HepG2 (cell line): ENCODE data around the gene KANSL1. TPM values are rescaled to one million over a fixed set of nuclear protein-coding genes. Genes with fewer than 3 reads are reported as not detected.

Experiments used
- ATRX ChIP-seq: sonication (generic); formaldehyde crosslinking; IDR thresholded peaks from 2 replicates; pipeline ENCODE4 v1.4.0; 2020; ENCODE audit warnings: missing genetic modification reagents, borderline replicate concordance
- BHLHE40 ChIP-seq: IDR thresholded peaks from 2 replicates; pipeline ENCODE4 v1.6.1; 2011; ENCODE audit warnings: low read length, improper control_type of control experiment
- ELF4 ChIP-seq: sonication (generic); formaldehyde crosslinking; IDR thresholded peaks from 2 replicates; pipeline ENCODE4 v1.5.0; 2020; ENCODE audit warnings: missing genetic modification reagents, mild to moderate bottlenecking, moderate library complexity, borderline replicate concordance
- FLYWCH1 ChIP-seq: sonication (generic); formaldehyde crosslinking; IDR thresholded peaks from 2 replicates; pipeline ENCODE4 v1.8.1; 2023; ENCODE audit warnings: mild to moderate bottlenecking, missing genetic modification reagents
- GABPA ChIP-seq, 2 experiments: IDR thresholded peaks; 2 replicates each; pipeline ENCODE4 v1.6.1; 2011 to 2016; ENCODE audit warnings: low read depth in 2 of 2, low read length in 1 of 2, missing biosample characterization in 1 of 2, missing genetic modification characterization in 1 of 2
- GLI4 ChIP-seq: sonication (generic); formaldehyde crosslinking; IDR thresholded peaks from 2 replicates; pipeline ENCODE4 v1.5.1; 2020; ENCODE audit warnings: missing genetic modification reagents, mild to moderate bottlenecking, moderate library complexity, borderline replicate concordance
- KLF12 ChIP-seq: sonication (generic); formaldehyde crosslinking; IDR thresholded peaks from 2 replicates; pipeline ENCODE4 v1.4.0; 2020; ENCODE audit warnings: missing genetic modification reagents, borderline replicate concordance
- KLF15 ChIP-seq: sonication (generic); formaldehyde crosslinking; IDR thresholded peaks from 2 replicates; pipeline ENCODE4 v1.8.1; 2023; ENCODE audit warnings: borderline replicate concordance, mild to moderate bottlenecking, inconsistent platforms, missing genetic modification reagents, mixed read lengths
- MED13 ChIP-seq: sonication (generic); formaldehyde crosslinking; IDR thresholded peaks from 2 replicates; pipeline ENCODE4 v1.5.0; 2020; ENCODE audit warnings: missing genetic modification reagents
- MYPOP ChIP-seq: sonication (generic); formaldehyde crosslinking; IDR thresholded peaks from 2 replicates; pipeline ENCODE4 v1.8.1; 2023; ENCODE audit warnings: mild to moderate bottlenecking, moderate library complexity, missing genetic modification reagents
- NR2F1 ChIP-seq, 2 experiments: fragments of 450-650 bp in 1 of 2; formaldehyde crosslinking in 1 of 2; IDR thresholded peaks; 2 replicates each; pipeline versions ENCODE4 v1.5.0 to v1.6.1; 2016 to 2020; ENCODE audit warnings: mild to moderate bottlenecking in 1 of 2, missing compliant biosample characterization in 1 of 2, missing genetic modification reagents in 1 of 2, moderate library complexity in 1 of 2
- POGK ChIP-seq: sonication (generic); formaldehyde crosslinking; conservative IDR thresholded peaks from 2 replicates; pipeline ENCODE4 v1.8.0; 2022; ENCODE audit warnings: mild to moderate bottlenecking, moderate library complexity, missing genetic modification reagents
- POLR2AphosphoS5 ChIP-seq: IDR thresholded peaks from 2 replicates; pipeline ENCODE4 v1.6.1; 2012; ENCODE audit warnings: low read depth, low read length
- PRPF4 ChIP-seq: fragments of 200-400 bp; formaldehyde crosslinking; IDR thresholded peaks from 2 replicates; pipeline ENCODE4 v1.6.1; 2016; ENCODE audit warnings: low read length, low read depth; ENCODE audit not compliant: poor library complexity, severe bottlenecking
- RBFOX2 ChIP-seq: fragments of 200-400 bp; formaldehyde crosslinking; IDR thresholded peaks from 2 replicates; pipeline ENCODE4 v1.6.1; 2017; ENCODE audit warnings: low read depth, mild to moderate bottlenecking, low read length
- SALL2 ChIP-seq: sonication (generic); formaldehyde crosslinking; IDR thresholded peaks from 2 replicates; pipeline ENCODE4 v1.8.1; 2023; ENCODE audit warnings: mild to moderate bottlenecking, missing genetic modification reagents, inconsistent platforms
- SRY ChIP-seq: sonication (generic); formaldehyde crosslinking; IDR thresholded peaks from 2 replicates; pipeline ENCODE4 v1.8.0; 2022; ENCODE audit warnings: mild to moderate bottlenecking, missing genetic modification reagents
- TARDBP ChIP-seq: sonication (generic); formaldehyde crosslinking; IDR thresholded peaks from 2 replicates; pipeline ENCODE4 v1.8.0; 2022; ENCODE audit warnings: mild to moderate bottlenecking, missing genetic modification reagents
- ZFP36 ChIP-seq: fragments of 150-350 bp; IDR thresholded peaks from 2 replicates; pipeline ENCODE4 v1.6.1; 2018; ENCODE audit warnings: borderline replicate concordance, low read length, low read depth; ENCODE audit not compliant: partially characterized antibody
- ZMYM3 ChIP-seq: sonication (generic); formaldehyde crosslinking; IDR thresholded peaks from 2 replicates; pipeline ENCODE4 v1.5.1; 2020; ENCODE audit warnings: mild to moderate bottlenecking, missing genetic modification reagents
- ZNF124 ChIP-seq: sonication (generic); formaldehyde crosslinking; IDR thresholded peaks from 2 replicates; pipeline ENCODE4 v1.4.0; 2020; ENCODE audit warnings: missing genetic modification reagents
- ZNF160 ChIP-seq: sonication (generic); formaldehyde crosslinking; IDR thresholded peaks from 2 replicates; pipeline ENCODE4 v1.8.0; 2022; ENCODE audit warnings: mild to moderate bottlenecking, inconsistent platforms, missing genetic modification reagents
- ZNF253 ChIP-seq: sonication (generic); formaldehyde crosslinking; IDR thresholded peaks from 2 replicates; pipeline ENCODE4 v1.8.0; 2022; ENCODE audit warnings: mild to moderate bottlenecking, missing genetic modification reagents, borderline replicate concordance
- ZNF589 ChIP-seq: sonication (generic); formaldehyde crosslinking; conservative IDR thresholded peaks from 2 replicates; pipeline ENCODE4 v1.8.0; 2022; ENCODE audit warnings: mild to moderate bottlenecking, moderate library complexity, missing genetic modification reagents
- ZNF724P ChIP-seq: sonication (generic); formaldehyde crosslinking; IDR thresholded peaks from 2 replicates; pipeline ENCODE4 v1.8.0; 2022; ENCODE audit warnings: missing genetic modification reagents, borderline replicate concordance
- ZNF782 ChIP-seq: sonication (generic); formaldehyde crosslinking; IDR thresholded peaks from 2 replicates; pipeline ENCODE4 v1.4.0; 2020; ENCODE audit warnings: missing genetic modification reagents, mild to moderate bottlenecking, borderline replicate concordance
- ZNF788 ChIP-seq: sonication (generic); formaldehyde crosslinking; IDR thresholded peaks from 2 replicates; pipeline ENCODE4 v1.5.0; 2020; ENCODE audit warnings: mild to moderate bottlenecking, missing genetic modification reagents, borderline replicate concordance
- ZNF879 ChIP-seq: sonication (generic); formaldehyde crosslinking; IDR thresholded peaks from 2 replicates; pipeline ENCODE4 v1.8.1; 2023; ENCODE audit warnings: missing genetic modification reagents
- polyA plus RNA-seq, 8 experiments: library from polyadenylated mRNA; depleted of rRNA in 3 of 8; stranded (reverse) in 7 of 8; unstranded in 1 of 8; fragments of >200 nt; fragmentation: Illumina TruSeq in 4 of 8; extraction: Trizol in 4 of 8; gene quantifications; 2 replicates each; pipeline versions ENCODE4 v1.2.1 to v1.2.3, GENCODE V29; 2011 to 2016; ENCODE audit warnings: low read depth in 4 of 8, missing spikeins in 1 of 8, mixed read lengths in 1 of 8; ENCODE audit not compliant: insufficient read depth in 1 of 8
- total RNA-seq, 5 experiments: library from RNA; depleted of rRNA; stranded (reverse); fragments of >200 nt; fragmentation: Illumina TruSeq; extraction: Trizol; gene quantifications; 2 replicates each; pipeline ENCODE4 v1.2.3, GENCODE V29; 2016; ENCODE audit warnings: low read depth in 1 of 5

The KANSL1 gene
- total and polyA plus RNA-seq, 2 of the 13 experiments (the other 11 are each of a cell fraction or from before 2014, with no cell fraction given): 24.0 to 59.6 TPM

- TF ChIP-seq POGK (CRISPR knock-in tag) (no peak), KLF15 (CRISPR knock-in tag) (no peak), ZMYM3 (CRISPR knock-in tag) (0 out of 2 replicates have a peak, but pooled peaks have one; percentile 10), ZNF879 (CRISPR knock-in tag) (no peak), POLR2AphosphoS5 (no peak), GABPA (IDR thresholded peaks at IDR 0.05; ENCODE audit: low read depth, low read length) (no peak), GABPA (CRISPR knock-in tag; IDR thresholded peaks at IDR 0.05; ENCODE audit: low read depth) (no peak), RBFOX2 (no peak), ZNF724P (CRISPR knock-in tag) (no peak), SALL2 (no peak), ZNF160 (CRISPR knock-in tag) (no peak), SRY (CRISPR knock-in tag) (peak; percentile 43; the same call in 1 of the 2 replicates), FLYWCH1 (CRISPR knock-in tag) (no peak), TARDBP (CRISPR knock-in tag) (no peak), BHLHE40 (no peak), PRPF4 (no peak), KLF12 (CRISPR knock-in tag) (no peak), ZFP36 (no peak), ZNF788 (CRISPR knock-in tag) (no peak), GLI4 (CRISPR knock-in tag) (0 out of 2 replicates have a peak, but pooled peaks have one; percentile 10), NR2F1 (CRISPR knock-in tag; IDR thresholded peaks at IDR 0.05) (no peak), ELF4 (no peak), MYPOP (CRISPR knock-in tag) (no peak), MED13 (no peak), ZNF782 (CRISPR knock-in tag) (no peak; the same call in 1 of the 2 replicates), ZNF589 (no peak), ZNF253 (CRISPR knock-in tag) (no peak), ZNF124 (no peak), ATRX (CRISPR knock-in tag) (no peak)
Measured at GRCh38 chr17:46001390-46002310, 191.6 kb downstream of the KANSL1 start (continued).
